ENCODE measurements around the gene RNFT2.
"Not testable (repeated sequence)": the region's sequence is repeated elsewhere in the genome, so short reads cannot be mapped to it uniquely, and the experiment has no call there.

The RNFT2 gene

GRCh38 chr12:116745554-116745953, 7.4 kb downstream of the RNFT2 start:
- DNase-seq = no peak

GRCh38 chr12:116749884-116750283, 11.8 kb downstream of the RNFT2 start:
- no peak for DNase-seq

DNA sequence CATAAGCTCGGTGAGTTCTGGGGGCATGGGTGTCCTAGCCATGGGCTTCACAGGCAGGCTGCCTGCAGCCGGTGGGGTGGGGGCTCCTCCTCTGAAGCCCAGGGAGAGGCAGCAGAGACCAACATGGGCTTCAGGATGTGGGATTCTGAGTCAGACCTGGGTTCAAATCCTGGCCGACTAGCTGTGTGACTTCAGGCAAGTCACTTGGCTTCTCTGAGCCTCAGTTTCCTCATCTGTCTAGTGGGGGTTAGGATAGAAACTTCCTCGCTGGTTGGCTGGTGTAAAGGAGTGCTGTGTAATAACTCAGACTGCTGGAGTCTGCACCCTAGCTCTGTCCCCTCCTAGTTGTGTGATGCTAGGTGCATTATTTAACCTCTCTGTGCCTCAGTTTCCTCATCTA, 12.2 kb downstream of the RNFT2 start:
- no peak for DNase-seq

GRCh38 chr12:116754097-116754496, 16.0 kb downstream of the RNFT2 start:
- not testable (repeated sequence) for DNase-seq

DNA sequence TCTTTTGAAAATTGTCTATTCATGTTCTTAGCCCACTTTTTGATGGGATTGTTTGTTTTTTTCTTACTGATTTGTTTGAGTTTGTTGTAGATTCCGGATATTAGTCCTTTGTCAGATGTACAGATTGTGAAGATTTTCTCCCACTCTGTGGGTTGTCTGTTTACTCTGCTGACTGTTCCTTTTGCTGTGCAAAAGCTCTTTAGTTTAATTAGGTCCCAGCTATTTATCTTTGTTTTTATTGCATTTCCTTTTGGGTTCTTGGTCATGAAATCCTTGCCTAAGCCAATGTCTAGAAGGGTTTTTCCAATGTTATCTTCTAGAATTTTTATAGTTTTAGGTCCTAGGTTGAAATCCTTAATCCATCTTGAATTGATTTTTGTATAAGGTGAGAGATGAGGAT, 16.7 kb downstream of the RNFT2 start:
- DNase-seq = not testable (repeated sequence)

- DNase-seq = peak; percentile 21 to 38
These were observed 21.9 kb downstream of the RNFT2 start for GRCh38 chr12:116759783-116760621.

- no peak for DNase-seq
These were observed 22.5 kb downstream of the RNFT2 start for GRCh38 chr12:116760622-116761020.

DNA sequence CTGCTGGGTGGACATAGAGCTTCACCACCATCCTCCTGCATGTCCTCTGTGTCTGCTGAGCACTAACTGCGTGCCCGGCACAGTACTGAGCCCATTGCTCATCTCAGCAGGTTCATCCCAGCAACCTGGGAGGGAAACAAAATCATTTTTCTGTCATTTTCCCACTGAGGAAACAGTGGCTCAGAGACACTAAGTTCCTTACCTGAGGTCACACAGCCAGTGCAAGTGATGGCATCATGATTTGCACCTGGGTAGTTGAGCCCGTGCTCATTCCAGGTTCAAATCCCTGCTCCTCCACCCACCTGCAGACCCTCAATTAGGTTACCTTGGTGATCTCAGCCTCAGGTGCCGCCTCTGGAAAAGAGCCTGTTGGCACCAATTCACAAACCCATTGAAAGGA, 23.4 kb downstream of the RNFT2 start:
- no peak for DNase-seq

DNA sequence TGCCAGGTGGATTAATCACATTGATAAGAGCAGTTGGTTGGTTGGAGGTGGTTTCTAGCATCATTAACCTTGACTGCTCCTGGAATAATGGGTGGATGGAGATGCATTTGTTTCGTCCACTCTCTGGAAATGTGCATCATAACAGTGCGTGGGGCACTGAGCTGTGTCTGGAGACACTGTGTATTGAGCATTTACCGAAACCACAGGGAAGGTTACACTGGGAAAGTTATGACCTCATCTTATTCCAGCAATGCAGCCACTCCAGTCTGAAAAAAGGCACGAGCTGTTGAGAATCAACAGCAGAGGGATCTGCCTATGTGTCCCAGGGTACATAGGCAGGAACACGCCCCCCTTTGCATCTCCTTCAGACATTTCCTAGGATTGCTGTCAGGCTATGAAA, 27.2 kb downstream of the RNFT2 start:
- no peak for DNase-seq

- DNase-seq = no peak
These were observed 28.2 kb downstream of the RNFT2 start for GRCh38 chr12:116766285-116766684.

GRCh38 chr12:116766746-116767145, 28.6 kb downstream of the RNFT2 start:
- DNase-seq = no peak

GRCh38 chr12:116771651-116772050, 33.5 kb downstream of the RNFT2 start:
- DNase-seq = no peak

- no peak for DNase-seq
These were observed 35.2 kb downstream of the RNFT2 start for GRCh38 chr12:116773276-116773731.

GRCh38 chr12:116774020-116774419, 35.9 kb downstream of the RNFT2 start:
- no peak for DNase-seq

DNA sequence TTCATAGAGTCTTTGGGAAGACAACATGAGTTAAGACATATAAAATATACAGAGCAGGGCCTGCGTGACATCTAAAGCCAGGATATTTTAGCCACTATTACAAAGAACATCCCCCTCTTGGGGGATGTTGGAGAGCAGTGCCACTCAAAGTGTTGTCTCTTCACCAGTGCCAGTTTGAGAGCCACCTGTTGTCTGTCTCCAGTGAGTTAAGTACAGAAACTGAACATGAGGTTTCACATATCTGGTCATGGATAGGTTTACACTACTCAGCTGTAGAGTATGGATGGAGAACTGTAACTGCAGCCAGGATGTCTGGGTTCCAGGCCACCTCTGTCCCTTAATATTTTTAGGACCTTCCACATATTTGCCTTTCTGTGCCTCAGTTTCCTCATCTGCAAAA, 39.1 kb downstream of the RNFT2 start:
- no peak for DNase-seq

DNA sequence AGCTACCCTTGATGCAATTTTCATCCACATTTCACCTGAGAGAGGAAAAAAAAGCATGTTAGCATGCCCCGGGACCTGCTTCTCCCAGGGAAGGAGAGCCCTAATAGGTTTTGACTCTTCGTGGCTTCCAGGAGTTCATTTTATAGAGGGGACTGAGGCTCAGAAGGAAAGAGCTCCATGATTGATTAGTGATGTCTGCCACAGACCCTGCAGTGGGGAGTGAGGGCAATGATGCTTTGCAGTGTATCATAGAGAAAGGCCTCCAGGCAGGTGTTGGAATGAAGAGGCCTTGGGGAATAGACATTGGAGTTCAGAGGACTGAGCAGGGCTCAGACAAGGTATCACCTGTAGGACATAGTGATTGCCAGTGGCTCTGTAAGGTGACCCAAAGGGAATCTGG, 41.5 kb downstream of the RNFT2 start:
- no peak for DNase-seq

DNA sequence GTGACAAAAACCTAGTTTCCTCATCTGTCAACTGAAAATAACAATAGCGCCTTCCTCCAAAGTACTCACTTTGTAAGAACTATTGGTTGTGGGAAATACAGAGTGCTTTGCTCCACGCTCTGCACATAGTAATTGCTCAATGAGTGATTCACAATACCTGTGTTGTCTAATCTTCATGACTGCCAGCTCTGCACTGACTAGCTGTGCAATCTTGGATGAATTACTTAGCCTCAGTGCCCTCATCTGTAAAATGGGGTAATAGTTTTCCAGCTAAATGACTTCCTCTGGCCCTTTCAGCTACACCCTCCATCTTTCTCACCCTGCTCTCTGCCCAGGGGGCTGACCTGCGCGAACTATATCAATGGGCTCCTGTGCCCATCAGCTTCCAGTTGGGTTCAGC, 42.8 kb downstream of the RNFT2 start:
- DNase-seq = no peak

- no peak for DNase-seq
These were observed 45.6 kb downstream of the RNFT2 start for GRCh38 chr12:116783525-116784237.

GRCh38 chr12:116784238-116784612, 46.1 kb downstream of the RNFT2 start:
- DNase-seq = no peak

DNA sequence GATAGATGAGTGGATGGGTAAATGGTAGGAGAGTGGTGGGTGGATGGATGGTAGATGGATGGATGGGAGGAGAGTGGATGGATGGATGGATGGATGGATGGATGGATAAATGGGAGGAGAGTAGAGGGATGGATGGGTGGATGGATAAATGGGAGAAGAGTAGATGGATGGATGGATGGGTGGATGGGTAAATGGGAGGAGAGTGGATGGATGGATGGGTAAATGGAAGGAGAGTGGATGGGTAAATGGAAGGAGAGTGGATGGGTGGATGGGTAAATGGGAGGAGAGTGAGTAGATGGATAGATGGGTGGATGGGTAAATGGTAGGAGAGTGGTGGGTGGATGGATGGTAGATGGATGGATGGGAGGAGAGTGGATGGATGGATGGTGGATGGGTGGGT, 51.4 kb downstream of the RNFT2 start:
- not testable (repeated sequence) for DNase-seq

- no peak for DNase-seq
These were observed 52.0 kb downstream of the RNFT2 start for GRCh38 chr12:116790066-116790465.

DNA sequence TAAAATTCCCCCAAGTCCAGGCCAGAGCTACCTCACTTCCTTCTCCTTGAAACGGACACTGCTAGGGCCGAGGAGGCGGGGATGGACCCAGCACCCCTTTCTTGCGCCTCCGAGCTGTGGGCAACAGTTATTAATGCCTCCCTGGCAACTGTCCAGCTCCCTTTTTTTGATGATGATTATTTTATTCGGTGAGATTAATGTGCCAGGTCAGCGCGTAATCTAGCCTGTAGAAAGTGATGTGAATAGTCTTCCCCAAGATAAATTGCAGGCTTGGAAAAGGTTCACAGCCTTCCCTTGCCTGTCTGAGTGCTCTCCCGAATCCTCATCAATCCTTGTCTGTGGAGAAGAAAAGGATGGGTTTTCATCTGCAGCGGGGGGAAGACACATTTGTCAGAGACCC, 54.3 kb downstream of the RNFT2 start:
- no peak for DNase-seq

- no peak for DNase-seq
These were observed 56.6 kb downstream of the RNFT2 start for GRCh38 chr12:116794725-116795124.

- no peak for DNase-seq
These were observed 59.8 kb downstream of the RNFT2 start for GRCh38 chr12:116797885-116798284.

All from CD4-positive, alpha-beta T cell treated with Interferon alpha-2 for 1 hour (primary cell).